HepG2 (cell line): ENCODE measurements around the gene CERS6. TPM values are rescaled to one million over a fixed set of nuclear protein-coding genes. Genes with fewer than 3 reads are reported as not detected.

Experiments used
- EED ChIP-seq: sonication (generic); formaldehyde crosslinking; IDR thresholded peaks from 2 replicates; pipeline ENCODE4 v1.5.0; 2020; ENCODE audit warnings: mild to moderate bottlenecking, missing genetic modification reagents
- ETS1 ChIP-seq: sonication (generic); formaldehyde crosslinking; IDR thresholded peaks from 2 replicates; pipeline ENCODE4 v1.4.0; 2020; ENCODE audit warnings: missing genetic modification reagents
- HNF1B ChIP-seq: sonication (generic); formaldehyde crosslinking; IDR thresholded peaks from 2 replicates; pipeline ENCODE4 v1.5.1; 2020; ENCODE audit warnings: mild to moderate bottlenecking, moderate library complexity, missing genetic modification reagents
- JUND ChIP-seq: sonication (generic); formaldehyde crosslinking; IDR thresholded peaks from 2 replicates; pipeline ENCODE4 v1.8.0; 2022; ENCODE audit warnings: mild to moderate bottlenecking, missing genetic modification reagents
- KDM3A ChIP-seq: IDR thresholded peaks from 2 replicates; pipeline ENCODE4 v1.6.1; 2018; ENCODE audit warnings: low read depth, missing compliant biosample characterization
- RBM39 ChIP-seq: fragments of 200-400 bp; formaldehyde crosslinking; IDR thresholded peaks from one replicate; pipeline ENCODE4 v1.6.1; 2018; ENCODE audit warnings: antibody characterized with exemption, mild to moderate bottlenecking, low read depth, low read length; ENCODE audit not compliant: poor library complexity, severe bottlenecking
- REL ChIP-seq: sonication (generic); formaldehyde crosslinking; conservative IDR thresholded peaks from 2 replicates; pipeline ENCODE4 v1.8.0; 2022; ENCODE audit warnings: mild to moderate bottlenecking, missing genetic modification reagents, moderate library complexity
- ZBTB49 ChIP-seq: sonication (generic); formaldehyde crosslinking; IDR thresholded peaks from 2 replicates; pipeline ENCODE4 v1.4.0; 2020; ENCODE audit warnings: missing genetic modification reagents, borderline replicate concordance
- ZNF235 ChIP-seq: sonication (generic); formaldehyde crosslinking; IDR thresholded peaks from 2 replicates; pipeline ENCODE4 v1.8.1; 2023; ENCODE audit warnings: mild to moderate bottlenecking, missing genetic modification reagents, borderline replicate concordance
- ZNF441 ChIP-seq: sonication (generic); formaldehyde crosslinking; IDR thresholded peaks from 2 replicates; pipeline ENCODE4 v1.7.0; 2021; ENCODE audit warnings: missing genetic modification reagents, borderline replicate concordance
- ZNF496 ChIP-seq: sonication (generic); formaldehyde crosslinking; IDR thresholded peaks from 2 replicates; pipeline ENCODE4 v1.8.1; 2023; ENCODE audit warnings: mild to moderate bottlenecking, moderate library complexity, missing genetic modification reagents; ENCODE audit not compliant: insufficient replicate concordance
- ZNF501 ChIP-seq: sonication (generic); formaldehyde crosslinking; IDR thresholded peaks from 2 replicates; pipeline ENCODE4 v1.5.1; 2020; ENCODE audit warnings: mild to moderate bottlenecking, moderate library complexity, missing genetic modification reagents
- ZNF644 ChIP-seq: IDR thresholded peaks from 2 replicates; pipeline ENCODE4 v1.6.1; 2016; ENCODE audit warnings: low read depth
- ZSCAN12 ChIP-seq: sonication (generic); formaldehyde crosslinking; IDR thresholded peaks from 2 replicates; pipeline ENCODE4 v1.9.0; 2021; ENCODE audit warnings: mild to moderate bottlenecking, missing genetic modification reagents
- polyA plus RNA-seq, 8 experiments: library from polyadenylated mRNA; depleted of rRNA in 3 of 8; stranded (reverse) in 7 of 8; unstranded in 1 of 8; fragments of >200 nt; fragmentation: Illumina TruSeq in 4 of 8; extraction: Trizol in 4 of 8; gene quantifications; 2 replicates each; pipeline versions ENCODE4 v1.2.1 to v1.2.3, GENCODE V29; 2011 to 2016; ENCODE audit warnings: low read depth in 4 of 8, missing spikeins in 1 of 8, mixed read lengths in 1 of 8; ENCODE audit not compliant: insufficient read depth in 1 of 8
- total RNA-seq, 5 experiments: library from RNA; depleted of rRNA; stranded (reverse); fragments of >200 nt; fragmentation: Illumina TruSeq; extraction: Trizol; gene quantifications; 2 replicates each; pipeline ENCODE4 v1.2.3, GENCODE V29; 2016; ENCODE audit warnings: low read depth in 1 of 5
- TF ChIP-seq, protein P1 (sequence below): sonication (generic); formaldehyde crosslinking; IDR thresholded peaks from 2 replicates; pipeline ENCODE4 v1.4.0; 2020; ENCODE audit warnings: missing genetic modification reagents, borderline replicate concordance
- TF ChIP-seq, protein P2 (sequence below): sonication (generic); formaldehyde crosslinking; IDR thresholded peaks from 2 replicates; pipeline ENCODE4 v1.4.0; 2020; ENCODE audit warnings: missing genetic modification reagents

CERS6 gene
- total and polyA plus RNA-seq, 2 of the 13 experiments (the other 11 are each of a cell fraction or from before 2014, with no cell fraction given): 10.1 to 20.3 TPM

DNA sequence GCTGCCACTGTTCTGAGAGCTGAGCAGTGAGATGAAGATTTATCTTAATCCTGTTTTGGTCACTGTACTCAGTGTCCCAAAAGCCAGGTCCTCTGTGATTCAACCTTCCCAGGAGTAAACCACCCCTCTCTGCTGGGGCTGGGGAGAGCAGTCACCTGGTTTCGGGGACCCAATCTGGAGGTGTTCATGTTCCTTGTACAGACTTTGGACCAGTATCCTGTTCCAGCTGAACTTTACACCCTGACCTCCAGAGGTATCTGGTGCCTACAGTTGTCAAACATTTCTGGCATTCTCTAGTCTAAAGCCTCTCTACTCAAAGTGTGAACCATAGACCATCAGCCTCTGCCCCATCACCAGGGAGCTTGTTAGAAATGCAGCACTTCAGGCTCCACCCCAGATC lies 22.1 kb downstream of the CERS6 start (continued):
- no peak for TF ChIP-seq ETS1 (CRISPR knock-in tag)
- no peak for TF ChIP-seq RBM39
- peak; percentile 77 for TF ChIP-seq ZNF644 (CRISPR knock-in tag)
- TF ChIP-seq ZNF501: 0 out of 2 replicates have a peak, but pooled peaks have one; percentile 57
- TF ChIP-seq REL (CRISPR knock-in tag): no peak
- no peak for TF ChIP-seq KDM3A
- TF ChIP-seq ZNF496 (CRISPR knock-in tag): no peak
- no peak for TF ChIP-seq JUND
- TF ChIP-seq ZSCAN12 (CRISPR knock-in tag): no peak
- TF ChIP-seq HNF1B (CRISPR knock-in tag): peak; percentile 58; the same call in 1 of the 2 replicates
- TF ChIP-seq EED (CRISPR knock-in tag): no peak
- 0 out of 2 replicates have a peak, but pooled peaks have one; percentile 19 for TF ChIP-seq ZNF441 (CRISPR knock-in tag)
- TF ChIP-seq ZNF235: no peak
- TF ChIP-seq ZBTB49 (CRISPR knock-in tag): no peak
- TF ChIP-seq, protein P1, sequence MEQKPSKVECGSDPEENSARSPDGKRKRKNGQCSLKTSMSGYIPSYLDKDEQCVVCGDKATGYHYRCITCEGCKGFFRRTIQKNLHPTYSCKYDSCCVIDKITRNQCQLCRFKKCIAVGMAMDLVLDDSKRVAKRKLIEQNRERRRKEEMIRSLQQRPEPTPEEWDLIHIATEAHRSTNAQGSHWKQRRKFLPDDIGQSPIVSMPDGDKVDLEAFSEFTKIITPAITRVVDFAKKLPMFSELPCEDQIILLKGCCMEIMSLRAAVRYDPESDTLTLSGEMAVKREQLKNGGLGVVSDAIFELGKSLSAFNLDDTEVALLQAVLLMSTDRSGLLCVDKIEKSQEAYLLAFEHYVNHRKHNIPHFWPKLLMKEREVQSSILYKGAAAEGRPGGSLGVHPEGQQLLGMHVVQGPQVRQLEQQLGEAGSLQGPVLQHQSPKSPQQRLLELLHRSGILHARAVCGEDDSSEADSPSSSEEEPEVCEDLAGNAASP (CRISPR knock-in tag): peak; percentile 42; the same call in 1 of the 2 replicates
- TF ChIP-seq, protein P2, sequence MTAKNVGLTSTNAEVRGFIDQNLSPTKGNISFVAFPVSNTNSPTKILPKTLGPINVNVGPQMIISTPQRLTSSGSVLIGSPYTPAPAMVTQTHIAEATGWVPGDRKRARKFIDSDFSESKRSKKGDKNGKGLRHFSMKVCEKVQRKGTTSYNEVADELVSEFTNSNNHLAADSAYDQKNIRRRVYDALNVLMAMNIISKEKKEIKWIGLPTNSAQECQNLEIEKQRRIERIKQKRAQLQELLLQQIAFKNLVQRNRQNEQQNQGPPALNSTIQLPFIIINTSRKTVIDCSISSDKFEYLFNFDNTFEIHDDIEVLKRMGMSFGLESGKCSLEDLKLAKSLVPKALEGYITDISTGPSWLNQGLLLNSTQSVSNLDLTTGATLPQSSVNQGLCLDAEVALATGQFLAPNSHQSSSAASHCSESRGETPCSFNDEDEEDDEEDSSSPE (CRISPR knock-in tag): no peak
